Endothelial cell of umbilical vein (primary cell): ENCODE data around the gene SH3BP5. TPM values are rescaled to one million over a fixed set of nuclear protein-coding genes. Genes with fewer than 3 reads are reported as not detected.

Source experiments
- BruUV-seq: library from RNA; stranded (reverse); fragments of 400-500 nt; replicated peaks from 2 replicates; lab custom pipeline; 2021; lab: Mats Ljungman, UMichigan
- CTCF ChIA-PET: fragments of 300-600, 350-600 bp; sonication (Branson Sonifier 250); formaldehyde crosslinking; loops from one replicate; lab custom pipeline; 2021; ENCODE audit warnings: antibody characterized with exemption, inconsistent platforms; lab: Charles Lee
- POLR2A ChIA-PET: fragments of 300-600, 350-600 bp; sonication (Branson Sonifier 250); formaldehyde crosslinking; loops from one replicate; lab custom pipeline; 2021; ENCODE audit warnings: antibody characterized with exemption, inconsistent platforms; lab: Charles Lee
- DNase-seq: peaks from one replicate; pipeline ENCODE4 v3.0.0-alpha.2; 2011; ENCODE audit warnings: low read depth, low spot score
- FAIRE-seq: peaks from 2 replicates; lab custom pipeline; 2011; peaks lifted over from hg19 to GRCh38; lab: Jason Lieb, UNC
- H2AFZ ChIP-seq: 2 replicates; pipeline ENCODE4 v1.6.0; 2012; ENCODE audit warnings: low read depth, low read length, control low read depth, inconsistent platforms
- H3K27ac ChIP-seq: 2 replicates; pipeline ENCODE4 v1.5.1; 2011; ENCODE audit warnings: low read depth, mild to moderate bottlenecking, control low read depth, low read length, moderate library complexity; ENCODE audit not compliant: insufficient read depth
- H3K27me3 ChIP-seq, 2 experiments: 2 replicates each; pipeline versions ENCODE4 v1.6.0 to v1.6.1; 2011; ENCODE audit warnings: low read length in 2 of 2, mixed read lengths in 1 of 2; ENCODE audit not compliant: control insufficient read depth in 2 of 2, insufficient read depth in 2 of 2
- H3K36me3 ChIP-seq, 2 experiments: 2 replicates in 1 of 2; 3 replicates in 1 of 2; pipeline ENCODE4 v1.5.1; 2011; ENCODE audit warnings: low read length in 2 of 2, mild to moderate bottlenecking in 1 of 2, moderate library complexity in 1 of 2; ENCODE audit not compliant: control insufficient read depth in 2 of 2, insufficient read depth in 2 of 2; ENCODE audit errors: extremely low read depth in 1 of 2
- H3K4me1 ChIP-seq: 3 replicates; pipeline ENCODE4 v1.5.1; 2011; ENCODE audit warnings: mild to moderate bottlenecking, low read length; ENCODE audit not compliant: control insufficient read depth, insufficient read depth; ENCODE audit errors: extremely low read depth
- H3K4me2 ChIP-seq: 2 replicates; pipeline ENCODE4 v1.6.1; 2011; ENCODE audit warnings: low read length, control low read depth, mixed read lengths; ENCODE audit not compliant: insufficient read depth
- H3K4me3 ChIP-seq, 3 experiments: fragments of 200-600 bp in 1 of 3; sonication (generic), shearing (Covaris generic) in 1 of 3; replicated peaks in 1 of 3; 2 replicates each; pipeline ENCODE4 v1.5.1; 2011 to 2016; ENCODE audit warnings: control low read depth in 3 of 3, low read length in 3 of 3, mild to moderate bottlenecking in 2 of 3, inconsistent platforms in 1 of 3, low read depth in 1 of 3, moderate library complexity in 1 of 3; ENCODE audit not compliant: insufficient read depth in 1 of 3
- H3K79me2 ChIP-seq: 2 replicates; pipeline ENCODE4 v1.6.0; 2012; ENCODE audit warnings: low read length, inconsistent platforms; ENCODE audit not compliant: control insufficient read depth, insufficient read depth
- H3K9ac ChIP-seq: replicated peaks from 2 replicates; pipeline ENCODE3; 2011; ENCODE audit warnings: low read length, control low read depth; ENCODE audit not compliant: insufficient read depth; ENCODE audit errors: extremely low read depth
- H3K9me1 ChIP-seq: replicated peaks from 3 replicates; pipeline ENCODE4 v1.6.0; 2011; ENCODE audit warnings: mild to moderate bottlenecking, low read length; ENCODE audit not compliant: control insufficient read depth, insufficient read depth; ENCODE audit errors: extremely low read depth
- H3K9me3 ChIP-seq: replicated peaks from 2 replicates; pipeline ENCODE4 v1.5.1; 2012; ENCODE audit warnings: low read length, inconsistent platforms; ENCODE audit not compliant: control insufficient read depth, insufficient read depth
- H4K20me1 ChIP-seq: replicated peaks from 2 replicates; pipeline ENCODE3; 2011; ENCODE audit warnings: mild to moderate bottlenecking, low read length; ENCODE audit not compliant: control insufficient read depth, insufficient read depth; ENCODE audit errors: extremely low read depth
- EZH2 ChIP-seq: IDR thresholded peaks from 2 replicates; pipeline ENCODE4 v1.6.1; 2012; ENCODE audit warnings: borderline replicate concordance, low read depth, mild to moderate bottlenecking, moderate library complexity, low read length, inconsistent platforms; ENCODE audit not compliant: severe bottlenecking
- FOS ChIP-seq: IDR thresholded peaks from 2 replicates; pipeline ENCODE4 v1.6.1; 2011; ENCODE audit warnings: mild to moderate bottlenecking, low read length, moderate library complexity, borderline replicate concordance; ENCODE audit not compliant: insufficient read depth
- GATA2 ChIP-seq: IDR thresholded peaks from 2 replicates; pipeline ENCODE4 v1.7.0; 2011; ENCODE audit warnings: low read depth, mild to moderate bottlenecking, moderate library complexity, mixed read lengths, low read length; ENCODE audit not compliant: insufficient read length, insufficient read depth
- MYC ChIP-seq: IDR thresholded peaks from one replicate; pipeline ENCODE4 v1.6.1; 2011; ENCODE audit warnings: mild to moderate bottlenecking, low read depth, low read length
- POLR2A ChIP-seq: IDR thresholded peaks from 2 replicates; pipeline ENCODE4 v1.6.1; 2012; ENCODE audit warnings: low read depth, mild to moderate bottlenecking, control low read depth, low read length
- POLR2AphosphoS5 ChIP-seq: IDR thresholded peaks from 2 replicates; pipeline ENCODE4 v1.6.1; 2012; ENCODE audit warnings: low read depth, mild to moderate bottlenecking, control low read depth, low read length, moderate library complexity; ENCODE audit not compliant: insufficient read depth
- dilution Hi-C: fragments of 300-500 bp; cut with MboI; formaldehyde crosslinking; loops from one replicate; pipeline ENCODE4 v1.15.0; 2019; ENCODE audit warnings: low sequenced_read_pairs; ENCODE audit not compliant: extremely low pct_ligation_motif_present
- intact Hi-C: fragments of 100-400 bp; cut with micrococcal nuclease; formaldehyde crosslinking; loops from one replicate; pipeline ENCODE4 v1.10.0; 2022
- polyA plus RNA-seq, 4 experiments: library from polyadenylated mRNA; depleted of rRNA in 3 of 4; stranded (reverse) in 3 of 4; unstranded in 1 of 4; fragments of >200 nt; gene quantifications; 2 replicates each; pipeline versions ENCODE4 v1.2.1 to v1.2.3, GENCODE V29; 2011 to 2012; ENCODE audit warnings: missing spikeins in 1 of 4
- total RNA-seq: library from RNA; stranded (reverse); gene quantifications from 2 replicates; pipeline ENCODE4 v1.2.3, GENCODE V29; 2021
- TF ChIP-seq, protein P1 (sequence below): IDR thresholded peaks from 2 replicates; pipeline ENCODE4 v1.6.1; 2011; ENCODE audit not compliant: insufficient read depth, insufficient read length

SH3BP5 gene
- total and polyA plus RNA-seq, 2 donors (not counting 3 experiments of a cell fraction or from before 2014, with no cell fraction given): 35.3 to 76.3 TPM

DNA sequence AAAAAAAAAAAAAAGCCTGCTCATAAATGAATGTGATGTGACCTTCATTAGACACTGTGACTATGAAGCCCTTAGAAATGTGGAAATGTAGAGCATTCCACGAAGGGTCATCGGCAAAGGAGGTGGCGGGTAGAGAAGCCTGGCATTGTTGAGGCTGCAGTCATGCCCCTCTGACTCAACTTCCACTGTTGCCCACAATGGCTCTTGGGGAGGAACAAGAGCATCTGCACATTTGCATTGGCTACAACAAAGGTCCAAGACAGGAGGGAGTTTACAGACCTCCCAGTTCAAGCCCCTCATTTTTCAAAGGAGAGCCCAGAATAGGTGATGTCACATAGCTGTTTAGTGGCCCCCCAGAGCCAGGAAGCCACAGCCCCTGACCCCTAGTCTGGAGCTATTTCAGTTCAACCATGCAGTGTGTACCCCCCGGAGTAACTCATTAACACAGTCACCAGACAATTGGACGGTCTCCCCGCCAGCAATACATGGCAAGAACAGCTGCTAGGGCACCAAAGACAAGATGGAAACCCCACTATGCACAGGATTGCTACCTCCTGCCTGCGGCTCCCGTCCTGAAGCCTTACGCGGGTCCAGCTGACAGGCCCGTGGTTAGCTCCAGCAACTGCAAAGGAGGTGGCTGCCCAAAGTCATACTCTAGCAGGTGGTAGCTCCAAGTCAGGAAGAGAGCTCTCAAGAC lies 56.2 kb downstream of the SH3BP5 start:
- Histone ChIP-seq H2AFZ (no peak overlapping the region), H3K79me2 (peaks cover 64% of the 10 kb centered on the region), H3K4me3 (no peak overlapping the region), H3K4me1 (peaks cover 8% of the 10 kb centered on the region), H3K9me3 (no peaks in the 10 kb centered on the region), H3K27me3 (no peaks in the 10 kb centered on the region), H3K4me2 (no peak overlapping the region), H3K36me3 (no peaks in the 10 kb centered on the region), H3K9me1 (no peaks in the 10 kb centered on the region), H4K20me1 (no peaks in the 10 kb centered on the region), H3K27ac (peak overlapping the region; percentile 15), H3K9ac (no peak overlapping the region)
- FAIRE-seq (no peak), DNase-seq (no peak)
- no peak for TF ChIP-seq FOS
- no peak for TF ChIP-seq POLR2AphosphoS5
- no peak for TF ChIP-seq EZH2
- TF ChIP-seq POLR2A: no peak
- no peak for TF ChIP-seq GATA2
- TF ChIP-seq MYC: no peak
- TF ChIP-seq, protein P1, sequence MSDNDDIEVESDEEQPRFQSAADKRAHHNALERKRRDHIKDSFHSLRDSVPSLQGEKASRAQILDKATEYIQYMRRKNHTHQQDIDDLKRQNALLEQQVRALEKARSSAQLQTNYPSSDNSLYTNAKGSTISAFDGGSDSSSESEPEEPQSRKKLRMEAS: no peak
- POLR2A ChIA-PET: no interaction called here
- no TSS peak for BruUV-seq
- CTCF ChIA-PET: interaction anchor here (1.3 to 5.2 kb wide), 6 partner anchors 9 to 129 kb away, joined by 3 to 28 read pairs (median 8); partner anchors contain the start of gene SH3BP5
- intact Hi-C loops (no loop called here), dilution Hi-C loops (no loop called here)
